Measurements from ENCODE around the gene STRIP2.

GRCh38 chr7:129482781-129483180 lies 48.5 kb downstream of the STRIP2 start:
- no peak for TF ChIP-seq CTCF (IDR thresholded peaks at IDR 0.05)
- no peak for TF ChIP-seq REST (IDR thresholded peaks at IDR 0.05; ENCODE audit: insufficient read depth in 1 of 2, low read depth in 2 of 2, low read length in 1 of 2)
- TF ChIP-seq POLR2AphosphoS5 (IDR thresholded peaks at IDR 0.05; ENCODE audit: low read depth, low read length), result no peak

All from Panc1 (cell line).